GM12878 (cell line): ENCODE data around the gene RFX3. TPM values are rescaled to one million over a fixed set of nuclear protein-coding genes. Genes with fewer than 3 reads are reported as not detected.

Experiments used
- CBFB ChIP-seq: IDR thresholded peaks from 2 replicates; pipeline ENCODE4 v1.6.1; 2016; ENCODE audit warnings: antibody characterized with exemption, low read depth
- CEBPB ChIP-seq, 2 experiments: fragments of 150-350 bp in 1 of 2; IDR thresholded peaks; 2 replicates each; pipeline ENCODE4 v1.6.1; 2012 to 2014; ENCODE audit warnings: low read depth in 2 of 2, low read length in 2 of 2, borderline replicate concordance in 1 of 2, inconsistent platforms in 1 of 2
- E2F4 ChIP-seq: IDR thresholded peaks from 2 replicates; pipeline ENCODE4 v1.6.1; 2012; ENCODE audit warnings: low read depth, low read length, improper control_type of control experiment
- GABPA ChIP-seq: IDR thresholded peaks from 2 replicates; pipeline ENCODE4 v1.6.1; 2014; ENCODE audit warnings: antibody characterized with exemption, low read depth, mild to moderate bottlenecking, inconsistent platforms
- HDAC6 ChIP-seq: fragments of 200-600 bp; sonication (generic); IDR thresholded peaks from one replicate; pipeline ENCODE4 v1.8.0; 2017; ENCODE audit warnings: antibody characterized with exemption; ENCODE audit not compliant: unreplicated experiment
- IRF4 ChIP-seq: IDR thresholded peaks from 2 replicates; pipeline ENCODE4 v1.6.1; 2011; ENCODE audit warnings: low read depth, low read length
- LARP7 ChIP-seq: fragments of 450-650 bp; IDR thresholded peaks from 2 replicates; pipeline ENCODE4 v1.6.1; 2017; ENCODE audit warnings: mild to moderate bottlenecking
- NR2C2 ChIP-seq: IDR thresholded peaks from 2 replicates; pipeline ENCODE4 v1.6.1; 2011; ENCODE audit warnings: borderline replicate concordance, low read depth; ENCODE audit not compliant: control insufficient read depth, insufficient read length
- POLR2A ChIP-seq: IDR thresholded peaks from 2 replicates; pipeline ENCODE4 v1.6.1; 2011; ENCODE audit warnings: low read depth, mild to moderate bottlenecking, low read length
- RAD51 ChIP-seq: fragments of 450-650 bp; IDR thresholded peaks from 2 replicates; pipeline ENCODE4 v1.6.1; 2016; ENCODE audit warnings: moderate library complexity, mild to moderate bottlenecking, inconsistent platforms
- RCOR1 ChIP-seq: conservative IDR thresholded peaks from 2 replicates; pipeline ENCODE4 v1.6.1; 2012; ENCODE audit warnings: low read depth, low read length, improper control_type of control experiment
- REST ChIP-seq: IDR thresholded peaks from 2 replicates; pipeline ENCODE4 v1.6.1; 2012; ENCODE audit warnings: mild to moderate bottlenecking, low read depth, low read length
- SMAD1 ChIP-seq: fragments of 450-650 bp; IDR thresholded peaks from 2 replicates; pipeline ENCODE4 v1.6.1; 2018; ENCODE audit warnings: mild to moderate bottlenecking, low read depth; ENCODE audit not compliant: partially characterized antibody
- SREBF1 ChIP-seq: IDR thresholded peaks from 2 replicates; pipeline ENCODE4 v1.6.1; 2012; ENCODE audit warnings: mild to moderate bottlenecking, low read length
- STAT3 ChIP-seq: IDR thresholded peaks from 2 replicates; pipeline ENCODE4 v1.6.1; 2011; ENCODE audit warnings: low read depth, low read length, improper control_type of control experiment
- TBL1XR1 ChIP-seq: IDR thresholded peaks from 2 replicates; pipeline ENCODE4 v1.6.1; 2012; ENCODE audit warnings: low read depth, low read length, improper control_type of control experiment
- YBX1 ChIP-seq: fragments of 450-650 bp; IDR thresholded peaks from 2 replicates; pipeline ENCODE4 v1.6.1; 2016; ENCODE audit warnings: antibody characterized with exemption
- ZBTB40 ChIP-seq: fragments of 450-650 bp; IDR thresholded peaks from 2 replicates; pipeline ENCODE4 v1.6.1; 2016; ENCODE audit warnings: mild to moderate bottlenecking, moderate library complexity, borderline replicate concordance
- ZNF592 ChIP-seq: fragments of 450-650 bp; IDR thresholded peaks from 2 replicates; pipeline ENCODE4 v1.6.1; 2017; ENCODE audit warnings: mild to moderate bottlenecking, moderate library complexity
- ZZZ3 ChIP-seq: IDR thresholded peaks from 2 replicates; pipeline ENCODE4 v1.6.1; 2011; ENCODE audit warnings: low read depth; ENCODE audit not compliant: control insufficient read depth, insufficient read length
- polyA plus RNA-seq, 11 experiments: library from polyadenylated mRNA; depleted of rRNA in 4 of 11; unstranded in 6 of 11; stranded (reverse) in 5 of 11; fragments of >200 nt; fragmentation: Nextera tagmentation in 4 of 11; fragmentation: Illumina TruSeq in 1 of 11; extraction: Ambion mirVana in 4 of 11; extraction: Trizol in 1 of 11; gene quantifications; 1 replicate in 1 of 11; 2 replicates in 10 of 11; pipeline versions ENCODE4 v1.2.1 to v1.2.3, GENCODE V29; 2011 to 2016; ENCODE audit warnings: inconsistent platforms in 2 of 11, missing spikeins in 2 of 11, low read depth in 1 of 11
- total RNA-seq, 4 experiments: library from RNA; depleted of rRNA in 3 of 4; stranded (reverse); fragments of >200 nt in 3 of 4; fragmentation: Illumina TruSeq in 1 of 4; extraction: Trizol in 1 of 4; gene quantifications; 2 replicates each; pipeline versions ENCODE4 v1.2.1 to v1.2.3, GENCODE V29; 2013 to 2021

RFX3 gene
- total and polyA plus RNA-seq, 10 of the 15 experiments (the other 5 are each of a cell fraction or from before 2014, with no cell fraction given) = 1.2 to 26.4 (median 6.7) TPM

- TF ChIP-seq ZNF592 (no peak), SMAD1 (no peak), IRF4 (0 out of 2 replicates have a peak, but pooled peaks have one; percentile 28), CEBPB (IDR thresholded peaks at IDR 0.05; ENCODE audit: borderline replicate concordance in 1 of 2, low read depth in 2 of 2, low read length in 2 of 2) (peak in 1 of 2 experiments; percentile 44; a peak in 1 of 4 replicates), RAD51 (no peak), SREBF1 (no peak), POLR2A (no peak), STAT3 (no peak), ZBTB40 (no peak; the same call in 1 of the 2 replicates), HDAC6 (no peak), RCOR1 (no peak), GABPA (peak; percentile 63; the same call in 1 of the 2 replicates), TBL1XR1 (no peak), LARP7 (no peak), E2F4 (no peak), YBX1 (no peak), CBFB (no peak), NR2C2 (no peak), ZZZ3 (no peak), REST (no peak)
Observed at GRCh38 chr9:3478549-3478953, 47.2 kb downstream of the RFX3 start (continued).
